HepG2 (cell line): ENCODE results near the gene NDST1. TPM values are rescaled to one million over a fixed set of nuclear protein-coding genes. Genes with fewer than 3 reads are reported as not detected.

ENCODE experiments used
- ATAC-seq: fragments of 200-7000 bp; cut with Tn5 transposase; 3 replicates; pipeline ENCODE4 v1.9.1; 2020; ENCODE audit warnings: mild to moderate bottlenecking, moderate library complexity
- BruUV-seq: library from RNA; stranded (reverse); fragments of 400-500 nt; replicated peaks from 2 replicates; lab custom pipeline; 2021; lab: Mats Ljungman, UMichigan
- CTCF ChIA-PET: fragments of 300-600 bp; formaldehyde crosslinking; extraction: SDS; loops from one replicate; lab custom pipeline; 2021; ENCODE audit warnings: low total read pairs, inconsistent platforms, low intra/inter-chr PET ratio; lab: Yijun Ruan, JAX
- POLR2A ChIA-PET: fragments of 350-600 bp; sonication (Branson Sonifier 250); formaldehyde crosslinking; loops from one replicate; lab custom pipeline; 2020; ENCODE audit warnings: antibody characterized with exemption, inconsistent platforms; lab: Yijun Ruan, JAX
- DNase-seq: peaks from one replicate; pipeline ENCODE4 v3.0.0-alpha.2; 2015; ENCODE audit warnings: low spot score
- FAIRE-seq: peaks from 3 replicates; lab custom pipeline; 2011; peaks lifted over from hg19 to GRCh38; lab: Jason Lieb, UNC
- H2AFZ ChIP-seq: one replicate; pipeline ENCODE4 v1.6.1; 2011; ENCODE audit warnings: low read length, inconsistent platforms
- H3K27ac ChIP-seq: fragments of 300-600 bp; 3 replicates; pipeline ENCODE4 v1.8.0; 2011; ENCODE audit warnings: mixed run types, mild to moderate bottlenecking, mixed read lengths, low read length, inconsistent platforms; ENCODE audit not compliant: insufficient read depth; ENCODE audit errors: extremely low read length
- H3K27me3 ChIP-seq, 2 experiments: fragments of 200-600 bp in 1 of 2; 2 replicates in 1 of 2; 3 replicates in 1 of 2; pipeline versions ENCODE4 v1.6.0 to v1.8.0; 2011; ENCODE audit warnings: low read length in 2 of 2, mild to moderate bottlenecking in 2 of 2, moderate library complexity in 2 of 2, inconsistent platforms in 1 of 2; ENCODE audit not compliant: insufficient read depth in 2 of 2, control insufficient read depth in 1 of 2
- H3K36me3 ChIP-seq, 2 experiments: fragments of 200-600 bp in 1 of 2; replicated peaks in 1 of 2; 2 replicates in 1 of 2; 3 replicates in 1 of 2; pipeline versions ENCODE4 v1.5.1 to v1.8.0; 2011; ENCODE audit warnings: low read length in 2 of 2, inconsistent platforms in 1 of 2; ENCODE audit not compliant: insufficient read depth in 2 of 2, control insufficient read depth in 1 of 2
- H3K4me1 ChIP-seq: 2 replicates; pipeline ENCODE4 v1.5.1; 2012; ENCODE audit warnings: low read length, inconsistent platforms; ENCODE audit not compliant: insufficient read depth
- H3K4me2 ChIP-seq: 2 replicates; pipeline ENCODE4 v1.6.0; 2011; ENCODE audit warnings: low read depth, low read length, inconsistent platforms
- H3K4me3 ChIP-seq, 3 experiments: fragments of 200-600 bp in 1 of 3; sonication (generic), shearing (Covaris generic) in 1 of 3; replicated peaks in 1 of 3; 2 replicates each; pipeline ENCODE4 v1.5.1; 2011 to 2016; ENCODE audit warnings: low read length in 3 of 3, inconsistent platforms in 2 of 3, low read depth in 2 of 3, mild to moderate bottlenecking in 2 of 3, control low read depth in 1 of 3, mixed read lengths in 1 of 3; ENCODE audit not compliant: insufficient read depth in 1 of 3
- H3K79me2 ChIP-seq: one replicate; pipeline ENCODE4 v1.6.1; 2011; ENCODE audit warnings: low read length, inconsistent platforms; ENCODE audit not compliant: insufficient read depth
- H3K9ac ChIP-seq: 2 replicates; pipeline ENCODE4 v1.6.0; 2011; ENCODE audit warnings: mild to moderate bottlenecking, low read depth, low read length, inconsistent platforms; ENCODE audit not compliant: insufficient read depth
- H3K9me3 ChIP-seq: 2 replicates; pipeline ENCODE4 v1.5.1; 2012; ENCODE audit warnings: mild to moderate bottlenecking, low read length
- H4K20me1 ChIP-seq: 2 replicates; pipeline ENCODE4 v1.6.0; 2011; ENCODE audit warnings: inconsistent platforms, mild to moderate bottlenecking, low read length, moderate library complexity; ENCODE audit not compliant: insufficient read depth
- ARHGAP35 ChIP-seq: sonication (generic); formaldehyde crosslinking; IDR thresholded peaks from 2 replicates; pipeline ENCODE4 v1.9.0; 2022; ENCODE audit warnings: mild to moderate bottlenecking, inconsistent platforms, moderate library complexity, missing genetic modification reagents, borderline replicate concordance
- ATF7 ChIP-seq, 2 experiments: fragments of 450-650 bp in 1 of 2; sonication (generic) in 1 of 2; formaldehyde crosslinking in 1 of 2; IDR thresholded peaks; 2 replicates each; pipeline versions ENCODE4 v1.4.0 to v1.6.1; 2016 to 2020; ENCODE audit warnings: antibody characterized with exemption in 1 of 2, mild to moderate bottlenecking in 1 of 2, missing genetic modification reagents in 1 of 2
- CCAR2 ChIP-seq: fragments of 200-400 bp; formaldehyde crosslinking; optimal IDR thresholded peaks from 2 replicates; pipeline ENCODE3; 2018; ENCODE audit warnings: low read depth, mild to moderate bottlenecking, low read length, moderate library complexity
- EP300 ChIP-seq, 3 experiments: sonication (generic) in 1 of 3; formaldehyde crosslinking in 1 of 3; IDR thresholded peaks; 2 replicates each; pipeline versions ENCODE4 v1.5.1 to v1.6.1; 2011 to 2020; ENCODE audit warnings: low read depth in 2 of 3, low read length in 2 of 3, borderline replicate concordance in 1 of 3, improper control_type of control experiment in 1 of 3, mild to moderate bottlenecking in 1 of 3, missing genetic modification reagents in 1 of 3, moderate library complexity in 1 of 3
- GATAD2A ChIP-seq: IDR thresholded peaks from 2 replicates; pipeline ENCODE4 v1.6.1; 2016
- GTF3A ChIP-seq: sonication (generic); formaldehyde crosslinking; conservative IDR thresholded peaks from 2 replicates; pipeline ENCODE4 v1.4.0; 2020; ENCODE audit warnings: mild to moderate bottlenecking, missing genetic modification reagents
- HMG20B ChIP-seq: conservative IDR thresholded peaks from 2 replicates; pipeline ENCODE4 v1.6.1; 2016; ENCODE audit warnings: missing genetic modification reagents, missing compliant biosample characterization
- JUNB ChIP-seq: sonication (generic); formaldehyde crosslinking; IDR thresholded peaks from 2 replicates; pipeline ENCODE4 v1.8.0; 2022; ENCODE audit warnings: missing genetic modification reagents, mild to moderate bottlenecking, borderline replicate concordance
- NFE2 ChIP-seq: sonication (generic); formaldehyde crosslinking; IDR thresholded peaks from 2 replicates; pipeline ENCODE4 v1.4.0; 2020; ENCODE audit warnings: missing genetic modification reagents
- NFE2L1 ChIP-seq: sonication (generic); formaldehyde crosslinking; IDR thresholded peaks from 2 replicates; pipeline ENCODE4 v1.4.0; 2020; ENCODE audit warnings: missing genetic modification reagents, mild to moderate bottlenecking, borderline replicate concordance
- RAD21 ChIP-seq: fragments of 450-650 bp; formaldehyde crosslinking; IDR thresholded peaks from 2 replicates; pipeline ENCODE4 v1.5.0; 2020; ENCODE audit warnings: mild to moderate bottlenecking
- TMF1 ChIP-seq: sonication (generic); formaldehyde crosslinking; IDR thresholded peaks from 2 replicates; pipeline ENCODE4 v1.8.1; 2022; ENCODE audit warnings: low read depth, missing genetic modification reagents
- ZKSCAN8 ChIP-seq: IDR thresholded peaks from 2 replicates; pipeline ENCODE4 v1.6.1; 2016; ENCODE audit warnings: borderline replicate concordance, missing genetic modification reagents, missing compliant biosample characterization
- ZNF232 ChIP-seq: sonication (generic); formaldehyde crosslinking; IDR thresholded peaks from 2 replicates; pipeline ENCODE4 v1.4.0; 2020; ENCODE audit warnings: missing genetic modification reagents, borderline replicate concordance
- ZNF326 ChIP-seq: sonication (generic); formaldehyde crosslinking; IDR thresholded peaks from 2 replicates; pipeline ENCODE4 v1.4.0; 2020; ENCODE audit warnings: missing genetic modification reagents, borderline replicate concordance
- ZNF354B ChIP-seq: sonication (generic); formaldehyde crosslinking; IDR thresholded peaks from 2 replicates; pipeline ENCODE4 v1.8.0; 2022; ENCODE audit warnings: mild to moderate bottlenecking, missing genetic modification reagents
- ZNF383 ChIP-seq: sonication (generic); formaldehyde crosslinking; IDR thresholded peaks from 2 replicates; pipeline ENCODE4 v1.4.0; 2020; ENCODE audit warnings: missing genetic modification reagents, mild to moderate bottlenecking, borderline replicate concordance
- ZNF75D ChIP-seq: sonication (generic); formaldehyde crosslinking; IDR thresholded peaks from 2 replicates; pipeline ENCODE4 v1.8.1; 2023; ENCODE audit warnings: missing genetic modification reagents, mild to moderate bottlenecking, borderline replicate concordance
- ZNF879 ChIP-seq: sonication (generic); formaldehyde crosslinking; IDR thresholded peaks from 2 replicates; pipeline ENCODE4 v1.8.1; 2023; ENCODE audit warnings: missing genetic modification reagents
- WGBS: methylation state at CpG from one replicate; pipeline ENCODE4 v1.1.6; 2017; ENCODE audit warnings: low lambda C conversion rate; 5-methylcytosine and 5-hydroxymethylcytosine counted together
- in situ Hi-C: cut with HindIII; loops from 2 replicates; pipeline ENCODE4 v1.10.0; 2017; ENCODE audit warnings: low pct_unique_long_range_greater_than_20kb; ENCODE audit not compliant: extremely low pct_ligation_motif_present
- intact Hi-C: fragments of 100-400 bp; cut with micrococcal nuclease; formaldehyde crosslinking; loops from one replicate; pipeline ENCODE4 v1.10.0; 2022; ENCODE audit not compliant: unreplicated experiment
- polyA plus RNA-seq, 8 experiments: library from polyadenylated mRNA; depleted of rRNA in 3 of 8; stranded (reverse) in 7 of 8; unstranded in 1 of 8; fragments of >200 nt; fragmentation: Illumina TruSeq in 4 of 8; extraction: Trizol in 4 of 8; gene quantifications; 2 replicates each; pipeline versions ENCODE4 v1.2.1 to v1.2.3, GENCODE V29; 2011 to 2016; ENCODE audit warnings: low read depth in 4 of 8, missing spikeins in 1 of 8, mixed read lengths in 1 of 8; ENCODE audit not compliant: insufficient read depth in 1 of 8
- total RNA-seq, 5 experiments: library from RNA; depleted of rRNA; stranded (reverse); fragments of >200 nt; fragmentation: Illumina TruSeq; extraction: Trizol; gene quantifications; 2 replicates each; pipeline ENCODE4 v1.2.3, GENCODE V29; 2016; ENCODE audit warnings: low read depth in 1 of 5
- TF ChIP-seq, protein P1 (sequence below): sonication (generic); formaldehyde crosslinking; IDR thresholded peaks from 2 replicates; pipeline ENCODE4 v1.4.0; 2020; ENCODE audit warnings: mild to moderate bottlenecking, missing genetic modification reagents
- TF ChIP-seq, protein P2 (sequence below): sonication (generic); formaldehyde crosslinking; IDR thresholded peaks from 2 replicates; pipeline ENCODE4 v1.4.0; 2020; ENCODE audit warnings: mild to moderate bottlenecking, missing genetic modification reagents
- TF ChIP-seq, protein P3 (sequence below): sonication (generic); formaldehyde crosslinking; IDR thresholded peaks from 2 replicates; pipeline ENCODE4 v1.5.1; 2020; ENCODE audit warnings: missing genetic modification reagents, mild to moderate bottlenecking, borderline replicate concordance

NDST1 gene
- total and polyA plus RNA-seq, 2 of the 13 experiments (the other 11 are each of a cell fraction or from before 2014, with no cell fraction given), result 23.8 to 26.2 TPM

DNA sequence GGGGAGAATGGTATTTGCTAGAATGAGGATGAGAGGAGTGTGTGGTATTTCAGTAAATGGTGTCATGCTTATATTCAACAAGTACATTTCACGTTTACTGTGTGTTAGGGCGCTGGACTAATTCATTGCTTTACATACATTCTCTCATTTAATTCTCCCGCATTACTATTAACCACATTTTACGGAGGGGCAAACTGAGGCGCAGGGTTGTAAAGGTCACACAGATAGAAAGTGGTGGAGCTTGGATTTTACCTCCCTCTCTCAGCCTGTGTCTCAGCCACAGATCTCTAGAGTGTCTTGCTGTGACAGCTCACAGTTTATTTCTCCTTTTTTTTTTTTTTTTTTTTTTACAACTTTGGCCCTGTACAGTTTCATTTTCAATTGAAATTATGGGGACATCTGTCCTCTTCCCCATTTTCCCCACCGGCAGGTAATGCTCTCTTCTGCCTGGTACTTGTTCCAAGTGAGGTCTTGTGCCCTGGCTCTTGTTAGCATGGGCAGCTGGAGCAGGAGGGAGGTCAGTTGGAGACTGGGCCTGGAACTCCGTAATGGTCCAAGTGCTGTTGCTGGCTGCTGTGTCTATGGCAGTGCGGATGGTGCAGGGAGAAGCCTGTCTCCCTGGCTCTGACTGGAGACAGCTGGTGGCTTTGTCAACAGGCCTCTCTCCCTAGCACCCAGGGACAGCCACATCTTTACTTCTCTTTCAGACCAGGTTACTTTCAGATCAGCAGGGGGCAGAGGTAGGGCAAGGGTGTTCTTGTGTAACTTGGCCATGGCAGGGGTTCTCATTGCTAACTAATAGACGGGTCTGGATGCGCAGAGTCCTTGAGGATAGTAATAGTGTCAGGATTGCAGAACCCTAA, 20.5 kb upstream of the NDST1 start:
- Histone ChIP-seq H3K4me3 (peak overlapping the region; percentile 88 to 94 (median 91)), H3K79me2 (peaks cover 62% of the 10 kb centered on the region), H3K27me3 (peaks cover 2 to 8% of the 10 kb centered on the region in 2 experiments; a peak in 2 of 5 replicates), H4K20me1 (peaks cover 48% of the 10 kb centered on the region), H3K36me3 (peaks cover 1 to 28% of the 10 kb centered on the region in 2 experiments; a peak in 3 of 5 replicates), H3K4me1 (peaks cover 81% of the 10 kb centered on the region), H3K9me3 (no peaks in the 10 kb centered on the region), H3K27ac (peak overlapping the region; percentile 96), H2AFZ (no peak overlapping the region), H3K4me2 (peak overlapping the region; percentile 81), H3K9ac (peak overlapping the region; percentile 96)
- BruUV-seq, result TSS peak; percentile 35
- ATAC-seq (peak; percentile 63), DNase-seq (peak; percentile 80), FAIRE-seq (peak; percentile 83)
- ChIA-PET CTCF (interaction anchor here (1.4 to 2.2 kb wide), 3 partner anchors 30 to 57 kb away, joined by 3 to 11 read pairs (median 10); no protein-coding TSS in a partner anchor), POLR2A (interaction anchor here (0.8 to 3.7 kb wide), 7 partner anchors 11 to 55 kb away, joined by 3 to 39 read pairs (median 12); no protein-coding TSS in a partner anchor)
- intact Hi-C loops, result loop anchor here (1.0 kb wide), 3 partner anchors 30 to 57 kb away; no protein-coding TSS in a partner anchor
- 49% methylated on average over 10 of the region's 10 CpGs for WGBS
- in situ Hi-C loops, result loop anchor here (5.0 kb wide), 1 partner anchor 35 kb away; no protein-coding TSS in a partner anchor
- TF ChIP-seq JUNB (CRISPR knock-in tag), result no peak
- no peak for TF ChIP-seq ZNF383 (CRISPR knock-in tag)
- TF ChIP-seq ZKSCAN8 (CRISPR knock-in tag), result no peak
- TF ChIP-seq ZNF326 (CRISPR knock-in tag), result no peak
- no peak for TF ChIP-seq NFE2L1 (CRISPR knock-in tag)
- TF ChIP-seq, protein P1, sequence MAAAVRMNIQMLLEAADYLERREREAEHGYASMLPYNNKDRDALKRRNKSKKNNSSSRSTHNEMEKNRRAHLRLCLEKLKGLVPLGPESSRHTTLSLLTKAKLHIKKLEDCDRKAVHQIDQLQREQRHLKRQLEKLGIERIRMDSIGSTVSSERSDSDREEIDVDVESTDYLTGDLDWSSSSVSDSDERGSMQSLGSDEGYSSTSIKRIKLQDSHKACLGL, result no peak
- TF ChIP-seq, protein P2, sequence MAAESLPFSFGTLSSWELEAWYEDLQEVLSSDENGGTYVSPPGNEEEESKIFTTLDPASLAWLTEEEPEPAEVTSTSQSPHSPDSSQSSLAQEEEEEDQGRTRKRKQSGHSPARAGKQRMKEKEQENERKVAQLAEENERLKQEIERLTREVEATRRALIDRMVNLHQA (CRISPR knock-in tag), result no peak
- TF ChIP-seq, protein P3, sequence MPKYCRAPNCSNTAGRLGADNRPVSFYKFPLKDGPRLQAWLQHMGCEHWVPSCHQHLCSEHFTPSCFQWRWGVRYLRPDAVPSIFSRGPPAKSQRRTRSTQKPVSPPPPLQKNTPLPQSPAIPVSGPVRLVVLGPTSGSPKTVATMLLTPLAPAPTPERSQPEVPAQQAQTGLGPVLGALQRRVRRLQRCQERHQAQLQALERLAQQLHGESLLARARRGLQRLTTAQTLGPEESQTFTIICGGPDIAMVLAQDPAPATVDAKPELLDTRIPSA (CRISPR knock-in tag), result no peak
- no peak for TF ChIP-seq TMF1 (CRISPR knock-in tag)
- TF ChIP-seq ARHGAP35 (CRISPR knock-in tag), result no peak
- no peak for TF ChIP-seq ZNF879 (CRISPR knock-in tag)
- TF ChIP-seq RAD21 (CRISPR knock-in tag), result peak; percentile 57
- no peak for TF ChIP-seq CCAR2
- no peak for TF ChIP-seq HMG20B
- TF ChIP-seq ZNF232, result no peak
- no peak for TF ChIP-seq NFE2 (CRISPR knock-in tag)
- peak; percentile 49 for TF ChIP-seq GATAD2A (CRISPR knock-in tag)
- TF ChIP-seq ATF7 (IDR thresholded peaks at IDR 0.05), result no peak
- TF ChIP-seq ATF7 (CRISPR knock-in tag; IDR thresholded peaks at IDR 0.05), result no peak
- no peak for TF ChIP-seq EP300 (IDR thresholded peaks at IDR 0.05; ENCODE audit: low read depth in 2 of 2, low read length in 2 of 2)
- no peak for TF ChIP-seq EP300 (CRISPR knock-in tag; IDR thresholded peaks at IDR 0.05; ENCODE audit: borderline replicate concordance)
- TF ChIP-seq ZNF75D (CRISPR knock-in tag), result no peak
- TF ChIP-seq ZNF354B (CRISPR knock-in tag), result no peak
- no peak for TF ChIP-seq GTF3A (CRISPR knock-in tag)
